ENCODE results near the gene CRADD. TPM values are rescaled to one million over a fixed set of nuclear protein-coding genes. Genes with fewer than 3 reads are reported as not detected.

CRADD gene
- total RNA-seq, 1 donor from 2014 or later = 10.7 TPM

DNA sequence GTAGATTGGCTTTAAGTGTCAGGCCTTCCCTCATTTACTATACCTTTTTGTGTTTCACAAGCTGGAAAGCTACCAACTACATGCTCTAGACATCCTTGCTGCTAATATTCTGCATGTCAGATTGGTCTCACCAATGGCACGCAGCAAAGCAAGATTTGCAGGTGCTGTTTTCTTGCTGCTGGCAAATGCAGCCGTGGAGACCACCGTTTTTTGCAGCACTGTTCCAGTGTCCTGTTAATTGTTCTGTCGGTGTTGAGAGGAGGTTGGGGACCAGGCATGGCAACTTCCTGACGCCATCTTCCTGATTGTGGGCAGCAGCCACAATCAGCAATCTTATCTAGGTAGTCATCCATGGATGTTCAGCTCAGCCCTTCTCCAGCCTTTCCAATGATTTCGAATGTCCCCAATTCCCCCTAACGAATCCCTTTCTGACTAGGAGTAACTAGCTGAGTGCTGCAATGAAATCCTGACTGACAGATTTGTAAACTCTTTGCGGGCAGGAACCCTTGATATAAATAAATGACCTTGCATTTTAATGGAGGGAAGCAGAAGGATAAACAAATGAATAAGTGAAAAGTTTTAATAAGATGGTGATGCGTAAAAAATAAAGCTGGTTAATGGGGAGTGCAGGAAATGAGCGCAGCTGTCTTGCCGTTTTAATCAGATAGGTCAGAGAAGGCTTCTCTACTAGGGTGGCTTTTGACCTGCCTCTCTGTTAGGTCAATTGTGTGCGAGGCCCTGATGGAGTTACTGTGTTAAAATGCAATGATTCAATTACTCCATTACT lies 574 bp upstream of the CRADD start:
- Mint-ChIP-seq H3K4me1 (ENCODE audit: low read depth) (peaks cover 29% of the 10 kb centered on the region), H3K27ac (peak overlapping the region; percentile 99), H3K36me3 (ENCODE audit: low read depth) (peaks cover 12% of the 10 kb centered on the region), H3K9me3 (peaks cover 8% of the 10 kb centered on the region), H3K4me3 (ENCODE audit: low read depth) (peak overlapping the region; percentile 94), H3K27me3 (ENCODE audit: low read depth) (peaks cover 9% of the 10 kb centered on the region)
- DNase-seq (ENCODE audit: low spot score) = no peak
- intact Hi-C loops (cut with micrococcal nuclease) = loop anchor here (1.0 to 10.0 kb wide), 11 partner anchors 66 to 749 kb away; partner anchors contain the start of genes EEA1, NUDT4 and UBE2N

DNA sequence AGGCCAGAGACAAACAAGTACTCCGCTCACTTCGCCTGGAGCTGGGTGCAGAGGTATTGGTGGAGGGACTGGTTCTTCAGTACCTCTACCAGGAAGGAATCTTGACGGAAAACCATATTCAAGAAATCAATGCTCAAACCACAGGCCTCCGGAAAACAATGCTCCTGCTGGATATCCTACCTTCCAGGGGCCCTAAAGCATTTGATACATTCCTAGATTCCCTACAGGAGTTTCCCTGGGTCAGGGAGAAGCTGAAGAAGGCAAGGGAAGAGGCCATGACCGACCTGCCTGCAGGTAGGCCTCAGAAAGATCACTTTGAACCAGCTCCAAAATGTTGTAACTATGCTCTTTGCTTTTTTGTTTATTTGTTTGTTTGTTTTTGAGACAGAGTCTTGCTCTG lies 1.6 kb downstream of the CRADD start:
- H3K27ac Mint-ChIP-seq = no peak overlapping the region
- intact Hi-C loops (cut with micrococcal nuclease) = loop anchor here (5.0 to 10.0 kb wide), 5 partner anchors 86 to 751 kb away; partner anchors contain the start of genes EEA1, NUDT4 and UBE2N

DNA sequence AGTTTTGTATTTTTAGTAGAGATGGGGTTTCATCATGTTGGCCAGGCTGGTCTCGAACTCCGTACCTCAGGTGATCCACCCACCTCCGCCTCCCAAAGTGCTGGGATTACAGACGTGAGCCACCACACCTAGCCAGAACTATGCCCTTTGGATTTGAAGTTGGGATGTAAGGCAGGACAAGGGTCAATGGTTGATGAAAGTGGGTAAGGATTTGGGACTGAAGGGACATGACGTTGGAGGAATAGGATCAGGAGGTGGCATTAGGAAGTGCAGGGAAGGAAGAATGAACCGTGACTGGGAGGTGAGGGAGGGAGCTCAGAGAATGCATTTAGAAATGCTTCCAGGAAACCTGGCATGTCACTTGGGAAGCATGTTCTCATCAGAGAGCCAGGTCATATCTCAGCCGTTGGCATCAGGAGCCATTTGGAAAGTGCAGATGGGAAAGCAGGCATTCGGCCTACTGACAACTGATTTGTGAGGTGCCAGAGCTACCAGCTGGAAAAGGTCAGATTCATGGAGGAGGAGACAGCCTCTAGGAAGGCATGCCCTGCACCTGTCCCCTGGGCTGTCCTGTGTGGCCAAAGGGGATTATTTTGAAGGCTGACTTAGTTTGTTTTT lies 2.2 kb downstream of the CRADD start:
- intact Hi-C loops (cut with micrococcal nuclease) = loop anchor here (5.0 to 10.0 kb wide), 5 partner anchors 87 to 752 kb away; partner anchors contain the start of genes EEA1, NUDT4 and UBE2N
- DNase-seq (ENCODE audit: low spot score) = no peak
- Mint-ChIP-seq H3K4me1 (ENCODE audit: low read depth) (peaks cover 20% of the 10 kb centered on the region), H3K4me3 (ENCODE audit: low read depth) (no peak overlapping the region), H3K9me3 (peaks cover 8% of the 10 kb centered on the region), H3K36me3 (ENCODE audit: low read depth) (peaks cover 14% of the 10 kb centered on the region), H3K27ac (no peak overlapping the region), H3K27me3 (ENCODE audit: low read depth) (no peaks in the 10 kb centered on the region)

More for the DNA sequence above, 1.6 kb downstream of the CRADD start:
- H3K27me3 Mint-ChIP-seq (ENCODE audit: low read depth) = peaks cover 5% of the 10 kb centered on the region
- H3K4me1 Mint-ChIP-seq (ENCODE audit: low read depth) = peaks cover 22% of the 10 kb centered on the region
- peaks cover 14% of the 10 kb centered on the region for H3K36me3 Mint-ChIP-seq (ENCODE audit: low read depth)
- H3K4me3 Mint-ChIP-seq (ENCODE audit: low read depth) = peak overlapping the region; percentile 94
- peaks cover 8% of the 10 kb centered on the region for H3K9me3 Mint-ChIP-seq
- DNase-seq (ENCODE audit: low spot score) = no peak

DNA sequence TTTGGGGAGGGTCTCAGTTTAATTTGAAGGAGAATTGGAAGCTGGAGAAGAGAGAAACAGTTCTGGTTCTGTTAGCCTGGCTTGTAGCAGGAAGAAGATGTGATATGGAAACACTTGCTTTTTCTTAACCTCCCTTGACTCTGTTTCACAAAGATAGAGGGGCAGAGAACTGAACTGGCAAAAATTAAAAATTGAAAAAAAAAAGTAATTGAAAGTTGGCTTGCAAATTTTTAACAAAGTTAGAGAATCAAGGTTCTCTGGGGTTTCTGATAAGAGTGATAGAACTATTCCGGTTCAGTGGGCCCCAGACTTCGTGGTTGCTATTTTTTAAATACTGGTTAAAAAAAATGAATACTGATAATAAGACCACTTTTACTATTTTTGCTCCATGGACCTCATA lies 2.8 kb downstream of the CRADD start:
- Mint-ChIP-seq H3K36me3 (ENCODE audit: low read depth) (peaks cover 14% of the 10 kb centered on the region), H3K27me3 (ENCODE audit: low read depth) (no peaks in the 10 kb centered on the region), H3K9me3 (peaks cover 8% of the 10 kb centered on the region), H3K4me3 (ENCODE audit: low read depth) (no peak overlapping the region), H3K27ac (no peak overlapping the region), H3K4me1 (ENCODE audit: low read depth) (peaks cover 26% of the 10 kb centered on the region)
- no peak for DNase-seq (ENCODE audit: low spot score)
- intact Hi-C loops (cut with micrococcal nuclease) = no loop called here

DNA sequence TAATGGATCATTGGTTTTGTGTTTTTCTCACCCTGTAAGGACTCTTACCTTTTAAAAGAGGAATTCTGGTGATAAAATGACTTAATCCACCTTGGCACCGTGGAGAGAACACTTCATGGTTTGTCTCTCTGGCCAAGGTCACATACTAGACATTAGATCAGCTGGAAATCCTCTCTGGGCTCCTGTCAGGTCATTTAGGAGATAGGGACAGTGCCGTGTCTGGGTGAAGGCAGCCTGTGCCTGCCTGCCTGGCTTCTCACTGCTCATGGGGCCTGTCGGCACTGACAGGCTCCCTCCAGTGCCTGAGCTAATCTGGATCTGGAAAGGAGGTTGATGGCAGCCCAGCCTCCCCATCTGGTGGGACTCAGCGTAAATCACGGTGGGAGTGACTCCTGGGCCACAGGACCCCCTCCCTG lies 5.7 kb downstream of the CRADD start:
- DNase-seq (ENCODE audit: low spot score) = no peak
- Mint-ChIP-seq H3K27me3 (ENCODE audit: low read depth) (no peaks in the 10 kb centered on the region), H3K4me3 (ENCODE audit: low read depth) (no peak overlapping the region), H3K27ac (no peak overlapping the region), H3K9me3 (no peaks in the 10 kb centered on the region), H3K4me1 (ENCODE audit: low read depth) (peaks cover 20% of the 10 kb centered on the region), H3K36me3 (ENCODE audit: low read depth) (peaks cover 10% of the 10 kb centered on the region)
- intact Hi-C loops (cut with micrococcal nuclease) = no loop called here

DNA sequence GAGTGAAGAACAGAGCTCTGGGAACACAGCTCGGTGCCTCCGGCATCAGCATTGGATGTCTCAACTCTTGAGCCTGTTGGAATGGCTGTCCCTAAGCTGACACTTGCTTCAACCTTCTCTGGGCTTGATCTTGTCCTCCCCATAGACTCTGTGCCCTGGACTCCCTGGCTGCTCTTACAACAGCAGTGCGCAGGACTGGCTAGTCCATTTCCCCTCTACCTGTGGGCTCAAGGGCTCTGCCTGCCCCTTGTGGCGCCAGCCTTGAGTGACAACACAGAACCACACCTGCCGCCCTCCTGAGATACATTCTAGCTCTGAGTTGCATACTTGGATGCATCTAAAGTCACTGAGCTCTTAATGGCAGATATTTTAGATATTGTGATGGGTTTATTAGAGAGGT lies 6.2 kb downstream of the CRADD start:
- intact Hi-C loops (cut with micrococcal nuclease) = no loop called here
- Mint-ChIP-seq H3K9me3 (no peaks in the 10 kb centered on the region), H3K36me3 (ENCODE audit: low read depth) (peaks cover 10% of the 10 kb centered on the region), H3K4me3 (ENCODE audit: low read depth) (no peak overlapping the region), H3K27me3 (ENCODE audit: low read depth) (no peaks in the 10 kb centered on the region), H3K4me1 (ENCODE audit: low read depth) (peaks cover 15% of the 10 kb centered on the region), H3K27ac (no peak overlapping the region)
- no peak for DNase-seq (ENCODE audit: low spot score)

DNA sequence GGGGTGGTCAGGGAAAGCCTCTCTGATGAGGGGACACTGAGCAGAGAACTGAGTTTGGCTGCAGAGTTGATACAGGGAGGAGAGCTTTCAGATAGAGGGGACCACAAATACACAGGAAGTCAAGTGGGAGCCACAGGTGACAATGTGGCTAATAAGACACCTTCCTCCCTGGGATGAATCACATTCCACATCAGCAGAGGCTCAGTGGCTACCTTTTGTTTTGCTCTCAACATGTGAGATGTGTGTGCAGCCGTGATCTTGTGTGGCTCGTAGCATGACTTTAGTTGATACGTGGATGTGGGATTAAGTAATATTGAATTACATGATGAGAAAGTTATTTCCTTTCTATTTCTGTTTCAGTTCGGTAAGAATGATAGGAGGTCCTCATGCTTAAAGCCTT lies 7.5 kb downstream of the CRADD start:
- H3K27me3 Mint-ChIP-seq (ENCODE audit: low read depth) = no peaks in the 10 kb centered on the region
- peaks cover 21% of the 10 kb centered on the region for H3K4me1 Mint-ChIP-seq (ENCODE audit: low read depth)
- peaks cover 4% of the 10 kb centered on the region for H3K36me3 Mint-ChIP-seq (ENCODE audit: low read depth)
- H3K27ac Mint-ChIP-seq = no peak overlapping the region
- no peaks in the 10 kb centered on the region for H3K9me3 Mint-ChIP-seq
- no peak overlapping the region for H3K4me3 Mint-ChIP-seq (ENCODE audit: low read depth)
- DNase-seq (ENCODE audit: low spot score) = no peak
- intact Hi-C loops (cut with micrococcal nuclease) = no loop called here

DNA sequence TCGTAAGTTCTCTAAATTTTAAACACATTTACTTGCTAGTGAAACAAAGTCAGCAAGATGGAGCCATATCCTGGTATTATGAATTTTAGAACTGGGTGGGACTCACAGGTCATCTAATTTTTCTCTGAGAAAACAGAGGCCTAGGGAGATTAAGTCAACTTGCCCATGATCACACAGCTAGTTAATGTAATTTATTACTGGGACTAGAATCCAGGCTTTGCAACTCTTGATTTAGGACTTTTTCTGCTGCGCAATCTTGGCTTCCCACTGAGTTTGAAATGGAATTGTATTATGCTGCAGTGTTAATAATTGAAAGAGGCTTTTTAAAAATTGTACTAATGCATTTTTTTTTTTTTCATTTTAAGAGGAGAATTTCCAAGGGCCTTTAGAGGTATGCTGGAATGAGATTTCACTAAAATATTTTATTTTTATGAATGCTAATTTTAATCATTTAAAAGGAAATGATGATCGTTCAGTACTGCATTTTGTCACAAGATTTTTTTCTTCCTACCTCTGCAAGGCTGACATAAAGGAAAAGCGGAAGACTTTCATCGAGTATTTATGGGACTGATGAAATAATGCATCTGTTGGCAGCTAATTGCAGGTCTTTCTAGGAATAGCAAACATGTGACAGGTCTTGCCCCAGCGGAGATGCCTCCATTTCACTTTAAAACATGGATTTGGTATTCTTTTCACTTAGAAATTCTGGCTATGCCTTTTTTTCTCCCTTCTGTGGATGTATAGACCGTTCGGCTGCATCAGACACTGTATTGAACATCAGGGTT lies 9.6 kb downstream of the CRADD start:
- no peaks in the 10 kb centered on the region for H3K36me3 Mint-ChIP-seq (ENCODE audit: low read depth)
- intact Hi-C loops (cut with micrococcal nuclease) = no loop called here
- no peak overlapping the region for H3K4me3 Mint-ChIP-seq (ENCODE audit: low read depth)
- no peaks in the 10 kb centered on the region for H3K9me3 Mint-ChIP-seq
- no peaks in the 10 kb centered on the region for H3K27me3 Mint-ChIP-seq (ENCODE audit: low read depth)
- no peak overlapping the region for H3K27ac Mint-ChIP-seq
- no peak for DNase-seq (ENCODE audit: low spot score)
- peaks cover 20% of the 10 kb centered on the region for H3K4me1 Mint-ChIP-seq (ENCODE audit: low read depth)

DNA sequence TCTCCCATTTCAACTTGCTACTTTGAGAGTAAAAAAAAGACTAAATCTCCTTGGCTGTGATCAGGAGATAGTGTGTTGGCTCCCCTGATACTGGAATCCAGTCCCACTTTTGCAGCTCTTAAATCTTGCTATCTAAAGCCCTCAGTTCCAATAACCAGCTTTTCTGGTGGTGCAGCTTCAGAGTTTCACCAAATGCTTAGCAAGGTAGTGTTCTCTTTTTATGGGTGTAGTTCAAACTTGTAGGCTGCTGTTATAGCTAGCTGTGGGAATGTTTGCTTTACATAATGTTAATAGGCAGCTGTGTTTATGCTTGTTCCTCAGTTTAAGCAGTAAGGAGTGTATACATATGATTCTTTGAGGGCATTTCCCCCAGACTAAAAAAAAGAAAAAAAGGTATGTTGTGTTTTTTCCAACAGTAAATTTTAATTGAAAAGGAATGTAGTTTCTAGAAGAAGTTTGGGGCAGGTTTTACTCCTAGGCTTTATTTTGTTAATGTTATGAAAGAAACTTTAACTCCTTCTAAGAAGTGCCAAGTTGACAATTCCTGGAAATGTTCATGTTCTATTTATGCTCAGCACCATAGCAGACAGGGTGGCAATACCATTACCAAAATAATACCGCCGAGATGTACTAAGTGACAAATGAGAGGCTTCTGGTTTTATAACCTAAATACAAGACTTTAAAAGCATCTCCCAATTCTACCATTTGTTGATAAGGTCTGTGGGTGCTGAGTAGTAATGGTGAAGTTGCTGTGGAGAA lies 12.1 kb downstream of the CRADD start:
- H3K36me3 Mint-ChIP-seq (ENCODE audit: low read depth) = no peaks in the 10 kb centered on the region
- no peak for DNase-seq (ENCODE audit: low spot score)
- peaks cover 19% of the 10 kb centered on the region for H3K4me1 Mint-ChIP-seq (ENCODE audit: low read depth)
- H3K4me3 Mint-ChIP-seq (ENCODE audit: low read depth) = no peak overlapping the region
- intact Hi-C loops (cut with micrococcal nuclease) = no loop called here
- peaks cover 4% of the 10 kb centered on the region for H3K27me3 Mint-ChIP-seq (ENCODE audit: low read depth)
- no peak overlapping the region for H3K27ac Mint-ChIP-seq
- H3K9me3 Mint-ChIP-seq = no peaks in the 10 kb centered on the region

DNA sequence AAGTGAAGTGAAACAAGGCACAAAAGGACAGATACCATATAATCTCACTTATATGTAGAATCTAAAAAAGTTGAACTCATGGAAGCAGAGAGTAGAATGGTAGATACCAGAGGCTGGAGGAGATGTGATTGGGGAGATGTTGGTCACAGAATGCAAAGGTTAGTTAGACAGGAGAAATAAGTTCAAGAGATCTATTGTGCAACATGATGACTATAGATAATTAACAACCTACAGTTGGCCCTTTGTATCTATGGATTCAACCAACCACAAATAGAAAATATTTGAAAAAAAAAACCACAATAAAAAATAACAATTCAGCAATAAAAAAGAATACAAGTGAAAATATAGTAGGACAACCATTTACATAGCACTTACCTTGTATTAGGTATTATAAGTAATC lies 19.3 kb downstream of the CRADD start:
- intact Hi-C loops (cut with micrococcal nuclease) = no loop called here
- Mint-ChIP-seq H3K4me1 (ENCODE audit: low read depth) (peaks cover 7% of the 10 kb centered on the region), H3K9me3 (no peaks in the 10 kb centered on the region), H3K27me3 (ENCODE audit: low read depth) (peaks cover 4% of the 10 kb centered on the region), H3K4me3 (ENCODE audit: low read depth) (no peak overlapping the region), H3K27ac (no peak overlapping the region), H3K36me3 (ENCODE audit: low read depth) (no peaks in the 10 kb centered on the region)
- DNase-seq (ENCODE audit: low spot score) = no peak

DNA sequence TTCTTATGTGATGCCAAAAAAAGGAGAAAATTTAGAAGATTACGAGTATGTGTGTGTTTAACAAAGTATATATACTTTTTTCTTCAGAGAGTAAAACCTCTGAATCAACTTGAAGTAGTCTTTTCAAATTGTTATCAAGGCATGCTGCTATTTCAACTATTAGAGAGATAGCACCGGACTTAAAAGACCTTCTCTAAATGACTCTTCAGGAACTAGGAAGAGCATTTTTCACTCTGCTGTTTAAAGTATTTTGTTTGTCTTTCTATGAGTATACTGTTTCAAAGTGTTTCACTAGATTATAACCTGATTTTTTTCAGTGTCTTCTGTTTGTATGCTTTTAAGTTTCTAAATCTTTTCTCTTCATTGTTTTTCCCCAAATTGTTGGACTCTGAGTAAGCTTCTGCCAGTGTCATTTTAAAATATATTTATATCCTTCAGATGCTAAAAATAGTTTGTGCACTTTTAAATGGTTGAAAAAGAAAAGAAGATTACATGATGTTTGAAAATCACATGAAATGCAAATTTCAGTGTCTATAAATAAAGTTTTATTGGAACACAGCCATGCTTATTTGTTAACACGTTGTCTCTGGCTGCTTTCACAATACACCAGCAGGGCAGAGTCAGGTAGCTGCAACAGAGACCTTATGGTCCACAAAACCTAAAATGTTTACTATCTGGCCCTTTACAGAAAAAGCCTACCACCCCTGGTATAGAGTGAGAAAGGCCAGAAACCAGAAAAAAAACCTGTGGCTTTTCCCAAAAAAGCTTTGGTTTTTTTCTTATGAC lies 21.3 kb downstream of the CRADD start:
- no peak overlapping the region for H3K27ac Mint-ChIP-seq
- H3K9me3 Mint-ChIP-seq = no peaks in the 10 kb centered on the region
- peaks cover 7% of the 10 kb centered on the region for H3K4me1 Mint-ChIP-seq (ENCODE audit: low read depth)
- intact Hi-C loops (cut with micrococcal nuclease) = no loop called here
- no peaks in the 10 kb centered on the region for H3K27me3 Mint-ChIP-seq (ENCODE audit: low read depth)
- H3K36me3 Mint-ChIP-seq (ENCODE audit: low read depth) = no peaks in the 10 kb centered on the region
- H3K4me3 Mint-ChIP-seq (ENCODE audit: low read depth) = no peak overlapping the region
- no peak for DNase-seq (ENCODE audit: low spot score)
